Esophagus squamous epithelium (tissue), 5 donors: ENCODE data around the gene OR2AG2. TPM values are rescaled to one million over a fixed set of nuclear protein-coding genes. Genes with fewer than 3 reads are reported as not detected.
A peak's percentile ranks its signal among the peaks of the same experiment; 100 is the strongest.

ENCODE experiments used
- DNase-seq: peaks from one replicate; lab custom pipeline; 2025; lab: John Stamatoyannopoulos, UW
- H3K27ac ChIP-seq, 4 donors: fragments of 200-600 bp; sonication (generic); one replicate each; pipeline ENCODE4 v1.5.1; 2016 to 2019; ENCODE audit warnings: mild to moderate bottlenecking in 1 of 4
- H3K27me3 ChIP-seq, 4 donors: fragments of 200-600 bp; sonication (generic); 1 replicate in 3 of 4; 2 replicates in 1 of 4; pipeline versions ENCODE4 v1.5.1 to v1.6.0; 2017 to 2021; ENCODE audit warnings: antibody characterized with exemption in 1 of 4
- H3K36me3 ChIP-seq, 3 donors: fragments of 200-600 bp; sonication (generic); one replicate each; pipeline ENCODE4 v1.5.1; 2016 to 2019
- H3K4me1 ChIP-seq, 3 donors: fragments of 200-600 bp; sonication (generic); one replicate each; pipeline ENCODE4 v1.5.1; 2017 to 2019
- H3K4me3 ChIP-seq, 4 donors: fragments of 200-600 bp; sonication (generic); 1 replicate in 3 of 4; 2 replicates in 1 of 4; pipeline ENCODE4 v1.5.1; 2016 to 2019; ENCODE audit warnings: mild to moderate bottlenecking in 2 of 4, moderate library complexity in 1 of 4
- H3K9me3 ChIP-seq, 3 donors: fragments of 200-600 bp; sonication (generic); one replicate each; pipeline ENCODE4 v1.5.1; 2016 to 2019
- POLR2A ChIP-seq, 4 donors: fragments of 450-650 bp; IDR thresholded peaks; one replicate each; pipeline ENCODE4 v1.6.1; 2017; ENCODE audit warnings: antibody characterized with exemption in 4 of 4, mild to moderate bottlenecking in 4 of 4, moderate library complexity in 3 of 4
- WGBS, 2 donors: methylation state at CpG; one replicate each; pipeline ENCODE4 v1.1.5; 2018; 5-methylcytosine and 5-hydroxymethylcytosine counted together
- intact Hi-C: fragments of 100-400 bp; cut with DNase I; formaldehyde crosslinking; loops from one replicate; pipeline ENCODE4 v1.15.0; 2022
- total RNA-seq, 4 donors: library from RNA; depleted of rRNA; stranded (reverse); fragments of >200 nt; gene quantifications; one replicate each; pipeline ENCODE4 v1.1.0, GENCODE V29; 2016
- TF ChIP-seq, protein P1 (sequence below), 6 experiments: fragments of 450-650 bp in 4 of 6; fragments of 200-600 bp in 2 of 6; sonication (generic) in 2 of 6; IDR thresholded peaks; one replicate each; pipeline ENCODE4 v1.5.1; 2016 to 2019; ENCODE audit warnings: antibody characterized with exemption in 6 of 6, mild to moderate bottlenecking in 4 of 6, moderate library complexity in 4 of 6
- donor health status: DM: yes; HTN: yes; CAD: no.

Gene OR2AG2
- total RNA-seq, 4 donors from 2014 or later, result 0.08 to 0.76 (median 0.13) TPM; not detected in 1

DNA sequence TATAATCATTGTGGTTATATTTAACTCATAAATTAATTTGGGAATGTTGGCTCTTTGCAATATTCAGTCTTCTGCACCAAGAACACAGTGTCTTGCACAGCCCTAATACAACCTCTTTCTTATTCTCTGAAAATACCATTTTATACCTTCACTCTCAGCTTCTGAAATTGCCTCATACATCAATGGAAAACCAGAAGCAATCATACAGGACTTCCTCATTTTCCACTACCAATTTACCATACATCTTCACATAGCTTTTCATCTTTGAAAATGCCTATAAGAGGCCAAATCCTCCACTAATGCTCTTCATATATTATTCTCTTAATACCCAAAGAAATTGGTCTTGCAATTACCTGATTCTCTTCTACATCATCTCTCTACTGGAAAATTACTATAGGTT lies 6.7 kb upstream of the OR2AG2 start:
- TF ChIP-seq, protein P1, sequence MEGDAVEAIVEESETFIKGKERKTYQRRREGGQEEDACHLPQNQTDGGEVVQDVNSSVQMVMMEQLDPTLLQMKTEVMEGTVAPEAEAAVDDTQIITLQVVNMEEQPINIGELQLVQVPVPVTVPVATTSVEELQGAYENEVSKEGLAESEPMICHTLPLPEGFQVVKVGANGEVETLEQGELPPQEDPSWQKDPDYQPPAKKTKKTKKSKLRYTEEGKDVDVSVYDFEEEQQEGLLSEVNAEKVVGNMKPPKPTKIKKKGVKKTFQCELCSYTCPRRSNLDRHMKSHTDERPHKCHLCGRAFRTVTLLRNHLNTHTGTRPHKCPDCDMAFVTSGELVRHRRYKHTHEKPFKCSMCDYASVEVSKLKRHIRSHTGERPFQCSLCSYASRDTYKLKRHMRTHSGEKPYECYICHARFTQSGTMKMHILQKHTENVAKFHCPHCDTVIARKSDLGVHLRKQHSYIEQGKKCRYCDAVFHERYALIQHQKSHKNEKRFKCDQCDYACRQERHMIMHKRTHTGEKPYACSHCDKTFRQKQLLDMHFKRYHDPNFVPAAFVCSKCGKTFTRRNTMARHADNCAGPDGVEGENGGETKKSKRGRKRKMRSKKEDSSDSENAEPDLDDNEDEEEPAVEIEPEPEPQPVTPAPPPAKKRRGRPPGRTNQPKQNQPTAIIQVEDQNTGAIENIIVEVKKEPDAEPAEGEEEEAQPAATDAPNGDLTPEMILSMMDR (IDR thresholded peaks at IDR 0.05), result no peak
- no peak for TF ChIP-seq POLR2A (IDR thresholded peaks at IDR 0.05)
- Histone ChIP-seq H3K27ac (no peak overlapping the region), H3K27me3 (no peaks in the 10 kb centered on the region), H3K4me1 (no peaks in the 10 kb centered on the region), H3K4me3 (no peak overlapping the region), H3K9me3 (no peaks in the 10 kb centered on the region), H3K36me3 (no peaks in the 10 kb centered on the region)
- DNase-seq, result no peak
- intact Hi-C loops, result no loop called here

DNA sequence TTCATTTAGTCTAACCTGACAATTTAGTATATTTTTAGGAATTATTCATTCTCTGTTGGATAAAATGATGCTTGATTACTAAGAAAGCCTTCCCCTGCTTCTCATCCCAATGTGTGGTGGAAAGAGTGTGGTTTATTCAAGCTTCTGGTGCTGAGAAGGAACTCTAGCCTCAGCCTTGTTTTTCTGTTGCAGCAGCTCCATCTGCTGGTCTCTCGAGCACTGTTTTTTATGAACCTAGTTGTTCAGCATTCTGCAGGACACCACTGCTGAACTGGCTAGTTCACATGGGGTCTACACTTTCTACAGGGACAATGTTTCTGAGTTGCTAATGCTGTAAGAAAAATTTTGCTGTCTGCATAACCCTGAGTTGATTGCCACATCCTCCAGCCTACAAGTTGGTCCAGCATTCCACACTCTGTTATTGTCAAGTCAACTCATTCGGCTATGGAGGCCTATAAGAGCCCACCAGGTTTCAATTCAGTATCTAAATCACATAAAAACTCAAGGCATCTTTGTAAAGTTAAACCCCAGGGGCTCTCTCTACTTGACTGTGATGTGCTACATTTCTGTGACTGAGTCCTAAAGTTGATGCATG lies 14.3 kb downstream of the OR2AG2 start:
- Histone ChIP-seq H3K9me3 (no peaks in the 10 kb centered on the region), H3K4me1 (no peaks in the 10 kb centered on the region), H3K4me3 (no peak overlapping the region), H3K27me3 (peaks cover 0 to 3% (median 0%) of the 10 kb centered on the region in 4 donors), H3K36me3 (no peaks in the 10 kb centered on the region), H3K27ac (no peak overlapping the region)
- TF ChIP-seq POLR2A (IDR thresholded peaks at IDR 0.05), result no peak
- TF ChIP-seq, protein P1 (IDR thresholded peaks at IDR 0.05), result peak; percentile 21 to 64 (median 47)
- DNase-seq, result no peak
- intact Hi-C loops, result no loop called here
- 43 to 45% methylated on average over 2 of the region's 2 CpGs for WGBS, 2 donors

DNA sequence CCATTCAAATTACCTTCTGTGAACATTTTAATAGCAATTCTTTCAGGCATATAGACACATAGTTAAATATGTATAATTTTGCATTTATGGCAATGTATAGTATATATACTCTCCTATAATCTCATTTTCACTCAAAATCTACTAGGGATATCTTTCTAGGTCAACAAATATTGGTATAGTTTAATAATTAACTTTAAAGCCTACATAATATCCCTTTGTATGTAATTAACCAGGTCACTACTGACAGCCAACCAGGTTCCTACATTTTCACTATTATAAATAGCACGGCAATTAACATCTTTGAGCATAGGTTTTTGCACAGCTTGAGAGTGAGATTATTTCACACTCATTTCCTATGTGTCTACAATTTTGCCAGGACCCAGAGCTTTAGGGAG lies 15.8 kb downstream of the OR2AG2 start:
- Histone ChIP-seq H3K4me1 (no peaks in the 10 kb centered on the region), H3K36me3 (no peaks in the 10 kb centered on the region), H3K27ac (no peak overlapping the region), H3K9me3 (no peaks in the 10 kb centered on the region), H3K27me3 (no peaks in the 10 kb centered on the region), H3K4me3 (no peak overlapping the region)
- no peak for TF ChIP-seq POLR2A (IDR thresholded peaks at IDR 0.05)
- intact Hi-C loops, result no loop called here
- no peak for DNase-seq
- 56 to 76% methylated on average over 1 of the region's 1 CpG for WGBS, 2 donors

DNA sequence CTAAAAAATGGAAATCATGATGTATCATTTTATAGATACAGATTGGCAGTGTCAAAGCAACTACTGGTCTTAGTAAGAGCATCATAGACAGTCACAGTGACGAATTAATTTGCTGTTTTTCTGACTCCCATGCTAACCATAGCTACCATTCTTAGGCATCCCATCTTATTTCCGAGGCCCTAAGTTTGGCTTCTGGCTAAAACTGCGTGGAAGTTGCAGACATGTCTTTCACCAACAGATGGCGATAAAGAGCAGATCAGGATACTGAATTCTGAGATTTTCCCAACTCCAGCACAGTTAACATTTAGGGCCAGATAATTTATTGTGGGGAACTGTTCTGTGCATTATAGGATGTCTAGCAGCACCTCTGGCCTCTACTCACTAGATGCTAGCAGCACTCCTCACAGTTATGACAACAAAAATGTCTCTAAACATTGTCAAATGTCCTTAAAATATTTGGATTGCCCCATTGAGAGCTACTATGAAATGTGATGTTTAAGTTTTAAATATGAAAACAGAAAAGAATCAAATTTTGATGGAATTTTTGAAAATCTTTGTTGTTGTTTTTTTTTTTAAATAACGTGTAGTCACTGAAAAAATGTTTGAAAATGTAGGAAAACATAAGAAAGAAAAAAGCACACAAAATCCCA lies 16.3 kb downstream of the OR2AG2 start:
- intact Hi-C loops, result no loop called here
- TF ChIP-seq, protein P1 (IDR thresholded peaks at IDR 0.05), result peak; percentile 50 to 83 (median 67)
- no peak for TF ChIP-seq POLR2A (IDR thresholded peaks at IDR 0.05)
- Histone ChIP-seq H3K4me1 (no peaks in the 10 kb centered on the region), H3K36me3 (no peaks in the 10 kb centered on the region), H3K27me3 (no peaks in the 10 kb centered on the region), H3K4me3 (no peak overlapping the region), H3K27ac (no peak overlapping the region), H3K9me3 (no peaks in the 10 kb centered on the region)
- DNase-seq, result no peak
- WGBS, 2 donors, result 9% methylated on average over 5 of the region's 5 CpGs

DNA sequence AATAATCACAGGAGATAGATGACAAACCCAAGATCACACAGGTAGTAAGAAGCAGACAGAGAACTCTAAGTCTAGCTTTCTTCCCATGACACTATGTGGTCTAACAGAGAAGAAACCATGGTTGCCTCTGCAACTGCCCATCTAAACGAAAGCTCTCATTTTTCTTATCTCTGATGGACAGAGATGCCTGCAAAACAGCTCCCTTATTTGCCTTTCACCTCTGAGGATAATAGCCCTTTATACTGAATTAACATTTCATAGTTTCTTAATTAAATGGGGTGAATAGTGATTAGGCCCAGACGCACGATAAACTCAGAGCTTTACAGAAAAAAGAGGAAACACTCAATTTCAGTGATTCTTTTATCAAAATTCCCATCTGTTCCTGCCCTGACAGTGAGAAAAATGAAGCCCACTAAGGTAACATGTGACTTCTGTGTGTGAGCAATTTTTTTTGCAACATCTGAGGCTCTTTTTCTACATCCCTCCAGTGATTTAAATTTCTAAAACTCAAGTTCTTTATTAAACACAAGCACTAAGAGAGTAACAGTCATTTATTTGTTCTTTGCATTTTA lies 24.6 kb downstream of the OR2AG2 start:
- Histone ChIP-seq H3K36me3 (no peaks in the 10 kb centered on the region), H3K4me3 (no peak overlapping the region), H3K4me1 (no peaks in the 10 kb centered on the region), H3K9me3 (no peaks in the 10 kb centered on the region), H3K27ac (peak overlapping the region; percentile 36 to 73 (median 62)), H3K27me3 (no peaks in the 10 kb centered on the region)
- TF ChIP-seq, protein P1 (IDR thresholded peaks at IDR 0.05), result no peak
- no peak for TF ChIP-seq POLR2A (IDR thresholded peaks at IDR 0.05)
- no peak for DNase-seq
- WGBS, 2 donors, result 65 to 81% methylated on average over 3 of the region's 3 CpGs
- intact Hi-C loops, result no loop called here
